Calu3 (cell line): Measurements from ENCODE around the gene SF3A1. TPM values are rescaled to one million over a fixed set of nuclear protein-coding genes. Genes with fewer than 3 reads are reported as not detected.

ENCODE experiments used
- BruUV-seq: library from RNA; stranded (reverse); fragments of 400-500 nt; replicated peaks from 2 replicates; lab custom pipeline; 2021; lab: Mats Ljungman, UMichigan
- CTCF ChIA-PET: fragments of 300-600 bp; sonication (Branson Sonifier 250); formaldehyde crosslinking; loops from one replicate; lab custom pipeline; 2022; ENCODE audit warnings: antibody characterized with exemption; lab: Charles Lee
- DNase-seq: peaks from one replicate; pipeline ENCODE4 v3.0.0; 2022
- H3K27ac Mint-ChIP-seq: one replicate; pipeline ENCODE4 v1.8.0; 2022; ENCODE audit warnings: mixed read lengths; ENCODE audit not compliant: unreplicated experiment
- H3K27me3 Mint-ChIP-seq: one replicate; pipeline ENCODE4 v1.8.0; 2022; ENCODE audit warnings: mixed read lengths; ENCODE audit not compliant: unreplicated experiment
- H3K36me3 Mint-ChIP-seq: one replicate; pipeline ENCODE4 v1.8.0; 2022; ENCODE audit warnings: mild to moderate bottlenecking, moderate library complexity, mixed read lengths; ENCODE audit not compliant: insufficient read depth, unreplicated experiment
- H3K4me1 Mint-ChIP-seq: one replicate; pipeline ENCODE4 v1.8.0; 2022; ENCODE audit warnings: mild to moderate bottlenecking, low read depth, mixed read lengths; ENCODE audit not compliant: unreplicated experiment
- H3K4me3 Mint-ChIP-seq: one replicate; pipeline ENCODE4 v1.8.0; 2022; ENCODE audit warnings: mild to moderate bottlenecking, low read depth, moderate library complexity, mixed read lengths; ENCODE audit not compliant: unreplicated experiment
- H3K9me3 Mint-ChIP-seq: one replicate; pipeline ENCODE4 v1.8.0; 2022; ENCODE audit warnings: low read depth, mixed read lengths; ENCODE audit not compliant: unreplicated experiment
- intact Hi-C: fragments of 100-400 bp; cut with micrococcal nuclease; formaldehyde crosslinking; loops from one replicate; pipeline ENCODE4 v1.10.0; 2022; ENCODE audit not compliant: unreplicated experiment
- total RNA-seq: library from RNA; stranded (reverse); gene quantifications from 2 replicates; pipeline ENCODE4 v1.2.3, GENCODE V29; 2022
- TF ChIP-seq, protein P1 (sequence below): fragments of 200-600 bp; IDR thresholded peaks from one replicate; pipeline ENCODE4 v1.8.0; 2022; ENCODE audit warnings: antibody characterized with exemption; ENCODE audit not compliant: unreplicated experiment

SF3A1 gene
- total RNA-seq, 1 experiment from 2014 or later: 197 TPM

DNA sequence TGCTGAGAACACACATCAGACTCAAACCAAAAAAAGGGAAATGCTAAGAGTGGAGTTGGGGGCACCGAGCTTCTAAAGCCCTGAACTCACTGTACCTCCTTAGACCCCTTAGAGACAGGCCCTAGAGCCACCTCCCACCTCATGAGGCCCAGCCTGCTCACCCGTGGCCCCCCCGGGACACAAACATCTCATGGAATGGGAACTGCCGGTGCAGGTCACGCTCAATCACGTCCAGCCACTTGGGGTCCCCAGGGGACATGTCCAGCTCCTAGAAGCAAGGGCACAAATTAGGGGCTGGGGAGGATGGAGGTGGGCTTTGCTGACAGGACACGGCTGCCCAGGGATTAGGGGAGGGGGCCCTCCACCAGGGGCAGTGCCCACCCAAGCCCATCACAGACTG, 61.1 kb downstream of the SF3A1 start:
- DNase-seq: no peak
- Mint-ChIP-seq H3K36me3 (peaks cover 52% of the 10 kb centered on the region), H3K9me3 (no peaks in the 10 kb centered on the region), H3K4me3 (no peak overlapping the region), H3K4me1 (peaks cover 22% of the 10 kb centered on the region), H3K27me3 (no peaks in the 10 kb centered on the region), H3K27ac (no peak overlapping the region)
- TF ChIP-seq, protein P1, sequence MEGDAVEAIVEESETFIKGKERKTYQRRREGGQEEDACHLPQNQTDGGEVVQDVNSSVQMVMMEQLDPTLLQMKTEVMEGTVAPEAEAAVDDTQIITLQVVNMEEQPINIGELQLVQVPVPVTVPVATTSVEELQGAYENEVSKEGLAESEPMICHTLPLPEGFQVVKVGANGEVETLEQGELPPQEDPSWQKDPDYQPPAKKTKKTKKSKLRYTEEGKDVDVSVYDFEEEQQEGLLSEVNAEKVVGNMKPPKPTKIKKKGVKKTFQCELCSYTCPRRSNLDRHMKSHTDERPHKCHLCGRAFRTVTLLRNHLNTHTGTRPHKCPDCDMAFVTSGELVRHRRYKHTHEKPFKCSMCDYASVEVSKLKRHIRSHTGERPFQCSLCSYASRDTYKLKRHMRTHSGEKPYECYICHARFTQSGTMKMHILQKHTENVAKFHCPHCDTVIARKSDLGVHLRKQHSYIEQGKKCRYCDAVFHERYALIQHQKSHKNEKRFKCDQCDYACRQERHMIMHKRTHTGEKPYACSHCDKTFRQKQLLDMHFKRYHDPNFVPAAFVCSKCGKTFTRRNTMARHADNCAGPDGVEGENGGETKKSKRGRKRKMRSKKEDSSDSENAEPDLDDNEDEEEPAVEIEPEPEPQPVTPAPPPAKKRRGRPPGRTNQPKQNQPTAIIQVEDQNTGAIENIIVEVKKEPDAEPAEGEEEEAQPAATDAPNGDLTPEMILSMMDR: no peak
- no TSS peak for BruUV-seq
- intact Hi-C loops: no loop called here
- CTCF ChIA-PET: interaction anchor here (0.5 kb wide), 1 partner anchor 482 kb away, joined by 3 read pairs; no protein-coding TSS in a partner anchor

GRCh38 chr22:30294830-30295229, 61.9 kb downstream of the SF3A1 start:
- H3K4me3 Mint-ChIP-seq: no peak overlapping the region
- no TSS peak for BruUV-seq
- intact Hi-C loops: no loop called here
- DNase-seq: no peak
- H3K9me3 Mint-ChIP-seq: no peaks in the 10 kb centered on the region
- H3K27ac Mint-ChIP-seq: no peak overlapping the region
- no peaks in the 10 kb centered on the region for H3K27me3 Mint-ChIP-seq
- peaks cover 30% of the 10 kb centered on the region for H3K4me1 Mint-ChIP-seq
- peaks cover 55% of the 10 kb centered on the region for H3K36me3 Mint-ChIP-seq
- CTCF ChIA-PET: interaction anchor here (0.6 kb wide), 1 partner anchor 17 kb away, joined by 5 read pairs; no protein-coding TSS in a partner anchor
- TF ChIP-seq, protein P1: no peak

DNA sequence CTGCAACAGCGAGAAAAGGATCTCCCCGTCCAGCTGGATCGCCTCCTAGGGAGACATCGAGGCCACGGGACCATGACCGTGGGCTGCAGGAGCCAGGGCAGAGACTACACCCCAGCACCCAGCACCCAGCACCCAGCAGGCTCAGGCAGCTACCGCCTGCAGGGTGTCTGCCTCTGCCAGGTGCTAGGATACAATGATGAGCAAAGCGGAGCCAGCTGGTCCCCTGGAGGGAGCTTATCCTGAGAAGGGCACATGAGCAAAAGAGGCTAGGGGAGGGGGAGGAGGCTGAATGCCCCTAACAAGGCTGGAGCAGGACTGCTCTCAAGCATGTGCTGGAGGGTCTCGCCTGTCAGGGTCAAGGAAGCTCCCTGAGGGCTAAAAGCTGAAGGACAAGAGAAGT, 62.6 kb downstream of the SF3A1 start:
- CTCF ChIA-PET: no interaction called here
- BruUV-seq: no TSS peak
- TF ChIP-seq, protein P1: no peak
- no peak overlapping the region for H3K4me3 Mint-ChIP-seq
- H3K27me3 Mint-ChIP-seq: no peaks in the 10 kb centered on the region
- no peak overlapping the region for H3K27ac Mint-ChIP-seq
- no peaks in the 10 kb centered on the region for H3K9me3 Mint-ChIP-seq
- DNase-seq: no peak
- intact Hi-C loops: no loop called here
- H3K4me1 Mint-ChIP-seq: peaks cover 29% of the 10 kb centered on the region
- peaks cover 57% of the 10 kb centered on the region for H3K36me3 Mint-ChIP-seq

- intact Hi-C loops: no loop called here
Measured at GRCh38 chr22:30293026-30293425, 63.7 kb downstream of the SF3A1 start.

More at GRCh38 chr22:30293026-30293425, 63.7 kb downstream of the SF3A1 start:
- H3K27me3 Mint-ChIP-seq: no peaks in the 10 kb centered on the region
- no peak for DNase-seq
- H3K9me3 Mint-ChIP-seq: no peaks in the 10 kb centered on the region
- CTCF ChIA-PET: no interaction called here
- no peak overlapping the region for H3K4me3 Mint-ChIP-seq
- TF ChIP-seq, protein P1: no peak
- H3K4me1 Mint-ChIP-seq: peaks cover 18% of the 10 kb centered on the region
- no peak overlapping the region for H3K27ac Mint-ChIP-seq
- peaks cover 57% of the 10 kb centered on the region for H3K36me3 Mint-ChIP-seq
- no TSS peak for BruUV-seq
